A673 (cell line): ENCODE measurements around the gene SPEG. TPM values are rescaled to one million over a fixed set of nuclear protein-coding genes. Genes with fewer than 3 reads are reported as not detected.

Experiments
- BruUV-seq: library from RNA; stranded (reverse); fragments of 400-500 nt; replicated peaks from 2 replicates; lab custom pipeline; 2021; lab: Mats Ljungman, UMichigan
- CTCF ChIA-PET: fragments of 300-600 bp; sonication (Branson Sonifier 250); formaldehyde crosslinking; loops from one replicate; lab custom pipeline; 2022; ENCODE audit warnings: antibody characterized with exemption; lab: Charles Lee
- POLR2A ChIA-PET: fragments of 300-600 bp; sonication (Branson Sonifier 250); formaldehyde crosslinking; loops from one replicate; lab custom pipeline; 2022; ENCODE audit warnings: antibody characterized with exemption; ENCODE audit not compliant: low non-redundant PET; lab: Charles Lee
- DNase-seq: peaks from one replicate; pipeline ENCODE4 v3.0.0-alpha.2; 2015; ENCODE audit warnings: low spot score
- H3K27ac ChIP-seq: fragments of 200-600 bp; sonication (generic); 2 replicates; pipeline ENCODE4 v1.5.1; 2016; ENCODE audit warnings: mixed run types, low read depth, mild to moderate bottlenecking, mixed read lengths, antibody characterized with exemption, low read length; ENCODE audit not compliant: poor library complexity, severe bottlenecking
- H3K27me3 ChIP-seq: fragments of 200-600 bp; sonication (generic); replicated peaks from 2 replicates; pipeline ENCODE4 v1.6.1; 2017; ENCODE audit warnings: mixed run types, low read depth, mild to moderate bottlenecking, mixed read lengths, antibody characterized with exemption, low read length; ENCODE audit not compliant: insufficient read depth, poor library complexity
- H3K36me3 ChIP-seq: fragments of 200-600 bp; sonication (generic); 2 replicates; pipeline ENCODE4 v1.6.1; 2016; ENCODE audit warnings: mixed run types, mild to moderate bottlenecking, mixed read lengths, antibody characterized with exemption, low read length; ENCODE audit not compliant: insufficient read depth, poor library complexity, severe bottlenecking
- H3K4me1 ChIP-seq: fragments of 200-600 bp; sonication (generic); 2 replicates; pipeline ENCODE4 v1.6.1; 2017; ENCODE audit warnings: mixed run types, mild to moderate bottlenecking, mixed read lengths, antibody characterized with exemption, low read length; ENCODE audit not compliant: insufficient read depth, poor library complexity, severe bottlenecking
- H3K4me3 ChIP-seq: fragments of 200-600 bp; sonication (generic); 2 replicates; pipeline ENCODE4 v1.5.1; 2016; ENCODE audit warnings: low read depth, mixed run types, mild to moderate bottlenecking, mixed read lengths, low read length; ENCODE audit not compliant: poor library complexity, severe bottlenecking
- H3K9me3 ChIP-seq: fragments of 200-600 bp; sonication (generic); 2 replicates; pipeline ENCODE4 v1.6.1; 2016; ENCODE audit warnings: mixed run types, low read depth, mild to moderate bottlenecking, mixed read lengths, antibody characterized with exemption, low read length; ENCODE audit not compliant: poor library complexity, severe bottlenecking
- EZH2 ChIP-seq: fragments of 200-600 bp; sonication (generic); IDR thresholded peaks from 2 replicates; pipeline ENCODE4 v1.6.1; 2017; ENCODE audit warnings: borderline replicate concordance, low read depth, mild to moderate bottlenecking, mixed read lengths, antibody characterized with exemption, low read length; ENCODE audit not compliant: poor library complexity, severe bottlenecking
- intact Hi-C: fragments of 100-400 bp; cut with micrococcal nuclease; formaldehyde crosslinking; loops from one replicate; pipeline ENCODE4 v1.10.0; 2022; ENCODE audit not compliant: unreplicated experiment
- total RNA-seq: library from RNA; stranded (reverse); gene quantifications from 2 replicates; pipeline ENCODE4 v1.2.3, GENCODE V29; 2021
- TF ChIP-seq, protein P1 (sequence below): fragments of 300-800, 200-600 bp; sonication (generic); conservative IDR thresholded peaks from 2 replicates; pipeline ENCODE4 v1.5.1; 2017; ENCODE audit warnings: low read depth, mild to moderate bottlenecking, antibody characterized with exemption, low read length, moderate library complexity, mixed read lengths

SPEG gene
- total RNA-seq, 1 experiment from 2014 or later = 8.4 TPM

DNA sequence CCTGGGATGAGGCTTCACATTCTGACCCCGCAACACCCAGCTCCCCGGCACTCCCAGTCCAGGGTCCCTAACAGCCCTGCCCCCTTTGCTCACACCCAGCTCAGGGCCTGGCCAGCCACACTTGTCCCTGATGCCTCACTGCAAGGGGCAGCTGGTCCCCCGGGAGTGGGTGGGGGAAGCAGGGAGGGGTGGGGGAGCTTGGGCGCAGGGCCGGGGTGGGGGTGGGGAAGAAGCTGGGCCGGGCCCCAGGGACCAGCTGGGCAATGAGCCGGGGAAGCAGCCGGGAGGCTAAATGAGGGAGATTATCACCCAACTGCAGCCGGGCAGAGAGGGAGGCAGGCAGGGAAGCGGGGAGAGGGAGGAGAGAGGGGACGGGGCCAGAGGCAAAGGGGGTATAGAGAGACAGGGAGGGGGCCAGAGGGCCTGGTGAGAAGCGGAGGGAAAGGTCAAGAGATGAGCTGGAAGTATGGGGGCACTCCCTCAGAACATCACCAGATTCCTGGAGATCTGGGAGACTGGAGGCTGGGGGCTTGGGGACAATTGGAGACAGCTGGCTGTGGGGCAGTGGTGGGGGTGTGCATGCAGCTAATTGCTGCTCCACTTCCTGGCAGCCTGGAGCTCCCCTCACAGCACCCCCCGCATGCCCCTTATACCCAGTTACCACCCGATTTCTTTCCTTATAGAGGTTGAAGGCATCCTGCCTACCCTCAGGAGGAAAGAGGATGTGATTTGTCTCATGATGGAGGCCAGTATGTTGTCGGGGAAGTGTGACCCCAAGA lies 77.1 kb downstream of the SPEG start:
- no TSS peak for BruUV-seq
- ChIA-PET CTCF (interaction anchor here (0.6 to 1.3 kb wide), 4 partner anchors 9 to 52 kb away, joined by 4 to 13 read pairs (median 5); a partner anchor contains a TSS), POLR2A (interaction anchor here (0.6 to 0.7 kb wide), 2 partner anchors 9 to 26 kb away, joined by 3 to 4 read pairs; no protein-coding TSS in a partner anchor)
- Histone ChIP-seq H3K4me1 (peaks cover 76% of the 10 kb centered on the region), H3K4me3 (no peak overlapping the region), H3K36me3 (no peaks in the 10 kb centered on the region), H3K27ac (peak overlapping the region; percentile 69), H3K27me3 (no peaks in the 10 kb centered on the region), H3K9me3 (no peaks in the 10 kb centered on the region)
- peak; percentile 64 for DNase-seq
- TF ChIP-seq, protein P1, sequence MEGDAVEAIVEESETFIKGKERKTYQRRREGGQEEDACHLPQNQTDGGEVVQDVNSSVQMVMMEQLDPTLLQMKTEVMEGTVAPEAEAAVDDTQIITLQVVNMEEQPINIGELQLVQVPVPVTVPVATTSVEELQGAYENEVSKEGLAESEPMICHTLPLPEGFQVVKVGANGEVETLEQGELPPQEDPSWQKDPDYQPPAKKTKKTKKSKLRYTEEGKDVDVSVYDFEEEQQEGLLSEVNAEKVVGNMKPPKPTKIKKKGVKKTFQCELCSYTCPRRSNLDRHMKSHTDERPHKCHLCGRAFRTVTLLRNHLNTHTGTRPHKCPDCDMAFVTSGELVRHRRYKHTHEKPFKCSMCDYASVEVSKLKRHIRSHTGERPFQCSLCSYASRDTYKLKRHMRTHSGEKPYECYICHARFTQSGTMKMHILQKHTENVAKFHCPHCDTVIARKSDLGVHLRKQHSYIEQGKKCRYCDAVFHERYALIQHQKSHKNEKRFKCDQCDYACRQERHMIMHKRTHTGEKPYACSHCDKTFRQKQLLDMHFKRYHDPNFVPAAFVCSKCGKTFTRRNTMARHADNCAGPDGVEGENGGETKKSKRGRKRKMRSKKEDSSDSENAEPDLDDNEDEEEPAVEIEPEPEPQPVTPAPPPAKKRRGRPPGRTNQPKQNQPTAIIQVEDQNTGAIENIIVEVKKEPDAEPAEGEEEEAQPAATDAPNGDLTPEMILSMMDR = no peak
- TF ChIP-seq EZH2 = no peak
- intact Hi-C loops = no loop called here

GRCh38 chr2:219512524-219513216 lies 78.0 kb downstream of the SPEG start:
- no peak for DNase-seq

GRCh38 chr2:219513787-219514186 lies 79.1 kb downstream of the SPEG start:
- H3K27ac ChIP-seq = no peak overlapping the region
- no peaks in the 10 kb centered on the region for H3K36me3 ChIP-seq
- POLR2A ChIA-PET = interaction anchor here (0.6 kb wide), 1 partner anchor 1299 kb away, joined by 3 read pairs; no protein-coding TSS in a partner anchor
- no peak overlapping the region for H3K4me3 ChIP-seq
- CTCF ChIA-PET = interaction anchor here (0.5 to 1.0 kb wide), 3 partner anchors 10 to 18 kb away, joined by 4 to 6 read pairs (median 4); a partner anchor contains a TSS
- H3K9me3 ChIP-seq = no peaks in the 10 kb centered on the region
- intact Hi-C loops = no loop called here
- TF ChIP-seq, protein P1 = no peak
- TF ChIP-seq EZH2 = no peak
- peaks cover 55% of the 10 kb centered on the region for H3K4me1 ChIP-seq
- no TSS peak for BruUV-seq
- no peak for DNase-seq
- no peaks in the 10 kb centered on the region for H3K27me3 ChIP-seq

More at GRCh38 chr2:219512524-219513216, 78.0 kb downstream of the SPEG start:
- H3K27ac ChIP-seq = peak overlapping the region; percentile 69
- H3K36me3 ChIP-seq = no peaks in the 10 kb centered on the region
- H3K27me3 ChIP-seq = no peaks in the 10 kb centered on the region
- peaks cover 66% of the 10 kb centered on the region for H3K4me1 ChIP-seq
- ChIA-PET CTCF (no interaction called here), POLR2A (no interaction called here)
- TF ChIP-seq EZH2 = no peak
- TF ChIP-seq, protein P1 = no peak
- intact Hi-C loops = no loop called here
- no TSS peak for BruUV-seq
- H3K9me3 ChIP-seq = no peaks in the 10 kb centered on the region
- H3K4me3 ChIP-seq = no peak overlapping the region
